Natural killer cell (primary cell): ENCODE measurements around the gene ANGPTL4. TPM values are rescaled to one million over a fixed set of nuclear protein-coding genes. Genes with fewer than 3 reads are reported as not detected.
"Not testable (repeated sequence)": the region's sequence is repeated elsewhere in the genome, so short reads cannot be mapped to it uniquely, and the experiment has no call there.

Experiments
- ATAC-seq, 3 donors: fragments of 150-1000 bp in 2 of 3; fragments of 200-7000 bp in 1 of 3; cut with Tn5 transposase; 1 replicate in 1 of 3; 2 replicates in 2 of 3; pipeline ENCODE4 v1.10.0; 2021; ENCODE audit warnings: mild to moderate bottlenecking in 2 of 3, moderate library complexity in 2 of 3
- DNase-seq, 2 donors: peaks; one replicate each; pipeline versions ENCODE4 v3.0.0 to v3.0.0-alpha.2; 2013 to 2021; ENCODE audit warnings: mixed read lengths in 1 of 2
- H3K27ac ChIP-seq: one replicate; pipeline ENCODE4 v1.5.1; 2013; ENCODE audit warnings: mild to moderate bottlenecking, low read length
- H3K27me3 ChIP-seq: one replicate; pipeline ENCODE4 v1.6.1; 2013; ENCODE audit warnings: low read length; ENCODE audit not compliant: control insufficient read depth, insufficient read depth
- H3K36me3 ChIP-seq: one replicate; pipeline ENCODE4 v1.6.1; 2013; ENCODE audit warnings: low read length; ENCODE audit not compliant: control insufficient read depth, insufficient read depth
- H3K4me1 ChIP-seq: one replicate; pipeline ENCODE4 v1.6.1; 2013; ENCODE audit warnings: low read length; ENCODE audit not compliant: control insufficient read depth, insufficient read depth
- H3K4me3 ChIP-seq: one replicate; pipeline ENCODE4 v1.5.1; 2013; ENCODE audit warnings: low read length
- H3K9me3 ChIP-seq: one replicate; pipeline ENCODE4 v1.6.1; 2013; ENCODE audit warnings: low read length; ENCODE audit not compliant: control insufficient read depth, insufficient read depth
- H3K27ac Mint-ChIP-seq, 2 donors: one replicate each; pipeline ENCODE4 v1.8.0; 2022; ENCODE audit warnings: mild to moderate bottlenecking in 2 of 2, mixed read lengths in 2 of 2, moderate library complexity in 1 of 2
- H3K27me3 Mint-ChIP-seq, 2 donors: one replicate each; pipeline ENCODE4 v1.8.0; 2022; ENCODE audit warnings: low read depth in 2 of 2, mixed read lengths in 2 of 2
- H3K36me3 Mint-ChIP-seq: one replicate; pipeline ENCODE4 v1.8.0; 2022; ENCODE audit warnings: mixed read lengths
- H3K4me1 Mint-ChIP-seq, 2 donors: one replicate each; pipeline ENCODE4 v1.8.0; 2022; ENCODE audit warnings: mixed read lengths in 2 of 2
- H3K4me3 Mint-ChIP-seq: one replicate; pipeline ENCODE4 v1.8.0; 2022; ENCODE audit warnings: mild to moderate bottlenecking, moderate library complexity, mixed read lengths
- H3K9me3 Mint-ChIP-seq, 2 donors: one replicate each; pipeline ENCODE4 v1.8.0; 2022; ENCODE audit warnings: mixed read lengths in 2 of 2
- WGBS: methylation state at CpG from one replicate; pipeline ENCODE4 v1.1.7; 2013; ENCODE audit warnings: missing lambda C conversion rate; ENCODE audit not compliant: insufficient coverage; 5-methylcytosine and 5-hydroxymethylcytosine counted together
- intact Hi-C: fragments of 100-400 bp; cut with micrococcal nuclease; formaldehyde crosslinking; loops from one replicate; pipeline ENCODE4 v1.14.2; 2022
- total RNA-seq, 4 donors: library from RNA; stranded (reverse); fragments of 120-200 nt in 1 of 4; gene quantifications; one replicate each; pipeline versions ENCODE4 v1.2.3 to v1.2.4, GENCODE V29; 2013 to 2022
- TF ChIP-seq, protein P1 (sequence below): fragments of 200-600 bp; IDR thresholded peaks from one replicate; pipeline ENCODE4 v1.8.0; 2022; ENCODE audit warnings: antibody characterized with exemption

Gene ANGPTL4
- total RNA-seq, 3 donors from 2014 or later (not counting 1 experiment from before 2014, with no cell fraction given), result not detected

DNA sequence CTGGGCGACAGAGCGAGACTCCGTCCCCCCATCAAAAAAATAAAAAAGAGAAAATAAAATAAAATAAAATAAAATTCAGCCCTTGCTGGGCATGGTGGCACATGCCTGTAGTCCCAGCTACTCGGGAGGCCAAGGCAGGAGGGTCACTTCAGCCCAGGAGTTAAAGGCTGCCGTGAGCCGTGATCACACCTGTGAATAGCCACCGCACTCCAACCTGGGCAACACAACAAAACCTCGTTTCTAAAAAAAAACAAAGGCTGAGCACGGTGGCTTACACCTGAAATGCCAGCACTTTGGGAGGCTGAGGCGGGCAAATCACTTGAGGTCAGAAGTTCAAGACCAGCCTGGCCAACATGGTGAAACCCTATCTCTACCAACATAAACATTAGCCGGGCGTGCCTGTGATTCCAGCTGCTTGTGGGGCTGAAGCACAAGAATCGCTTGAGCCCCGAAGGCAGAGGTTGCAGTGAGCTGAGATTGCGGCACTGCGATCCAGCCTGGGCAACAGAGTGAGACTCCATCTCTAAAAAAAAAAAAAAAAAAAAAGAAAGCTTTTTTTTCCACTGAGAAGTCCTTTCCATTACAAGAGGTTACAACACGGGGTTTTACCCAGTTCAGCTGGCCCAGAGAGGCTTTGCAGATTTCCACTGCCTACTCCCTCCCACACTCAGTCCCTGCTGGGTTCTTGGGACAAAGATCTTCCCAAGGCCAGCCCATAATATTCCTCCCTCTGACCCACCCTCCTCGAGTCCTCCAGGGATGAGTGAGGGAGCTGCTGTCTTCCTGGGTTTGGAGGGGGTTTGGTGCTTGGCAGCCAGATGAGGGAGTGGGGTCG lies 6.4 kb downstream of the ANGPTL4 start:
- TF ChIP-seq, protein P1, sequence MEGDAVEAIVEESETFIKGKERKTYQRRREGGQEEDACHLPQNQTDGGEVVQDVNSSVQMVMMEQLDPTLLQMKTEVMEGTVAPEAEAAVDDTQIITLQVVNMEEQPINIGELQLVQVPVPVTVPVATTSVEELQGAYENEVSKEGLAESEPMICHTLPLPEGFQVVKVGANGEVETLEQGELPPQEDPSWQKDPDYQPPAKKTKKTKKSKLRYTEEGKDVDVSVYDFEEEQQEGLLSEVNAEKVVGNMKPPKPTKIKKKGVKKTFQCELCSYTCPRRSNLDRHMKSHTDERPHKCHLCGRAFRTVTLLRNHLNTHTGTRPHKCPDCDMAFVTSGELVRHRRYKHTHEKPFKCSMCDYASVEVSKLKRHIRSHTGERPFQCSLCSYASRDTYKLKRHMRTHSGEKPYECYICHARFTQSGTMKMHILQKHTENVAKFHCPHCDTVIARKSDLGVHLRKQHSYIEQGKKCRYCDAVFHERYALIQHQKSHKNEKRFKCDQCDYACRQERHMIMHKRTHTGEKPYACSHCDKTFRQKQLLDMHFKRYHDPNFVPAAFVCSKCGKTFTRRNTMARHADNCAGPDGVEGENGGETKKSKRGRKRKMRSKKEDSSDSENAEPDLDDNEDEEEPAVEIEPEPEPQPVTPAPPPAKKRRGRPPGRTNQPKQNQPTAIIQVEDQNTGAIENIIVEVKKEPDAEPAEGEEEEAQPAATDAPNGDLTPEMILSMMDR, result no peak
- Histone ChIP-seq H3K9me3 (no peaks in the 10 kb centered on the region), H3K27me3 (peaks cover 3% of the 10 kb centered on the region), H3K27ac (no peak overlapping the region), H3K36me3 (no peaks in the 10 kb centered on the region), H3K4me1 (no peaks in the 10 kb centered on the region), H3K4me3 (no peak overlapping the region)
- Mint-ChIP-seq H3K27me3 (peaks cover 6 to 15% of the 10 kb centered on the region in 2 donors), H3K9me3 (no peaks in the 10 kb centered on the region), H3K27ac (no peak overlapping the region), H3K36me3 (no peaks in the 10 kb centered on the region), H3K4me3 (no peak overlapping the region), H3K4me1 (peaks cover 0 to 3% of the 10 kb centered on the region in 2 donors)
- intact Hi-C loops, result no loop called here
- 88% methylated on average over 16 of the region's 19 CpGs for WGBS
- ATAC-seq (no peak), DNase-seq (no peak)

DNA sequence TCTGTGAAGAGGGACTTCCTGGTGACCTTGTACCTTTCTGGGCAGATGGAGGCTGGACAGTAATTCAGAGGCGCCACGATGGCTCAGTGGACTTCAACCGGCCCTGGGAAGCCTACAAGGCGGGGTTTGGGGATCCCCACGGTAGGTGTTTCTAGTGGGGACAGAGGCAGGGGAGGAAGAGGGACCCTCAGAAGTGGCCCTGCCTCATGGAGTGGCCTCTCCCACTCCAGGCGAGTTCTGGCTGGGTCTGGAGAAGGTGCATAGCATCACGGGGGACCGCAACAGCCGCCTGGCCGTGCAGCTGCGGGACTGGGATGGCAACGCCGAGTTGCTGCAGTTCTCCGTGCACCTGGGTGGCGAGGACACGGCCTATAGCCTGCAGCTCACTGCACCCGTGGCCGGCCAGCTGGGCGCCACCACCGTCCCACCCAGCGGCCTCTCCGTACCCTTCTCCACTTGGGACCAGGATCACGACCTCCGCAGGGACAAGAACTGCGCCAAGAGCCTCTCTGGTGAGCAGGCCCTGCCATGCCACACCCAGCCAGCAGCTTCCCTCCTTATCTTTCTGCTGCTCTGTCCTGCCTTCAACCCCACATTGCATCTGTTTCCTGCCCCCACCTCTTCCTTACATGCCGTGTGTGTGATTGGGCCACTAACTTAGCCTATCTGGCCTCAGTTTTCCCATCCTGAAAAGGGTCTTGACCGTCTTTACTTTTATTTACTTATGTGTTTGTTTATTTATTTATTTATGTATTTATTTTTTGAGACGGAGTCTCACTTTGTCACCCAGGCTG lies 7.3 kb downstream of the ANGPTL4 start:
- 86% methylated on average over 26 of the region's 28 CpGs for WGBS
- no peaks in the 10 kb centered on the region for H3K36me3 Mint-ChIP-seq
- no peaks in the 10 kb centered on the region for H3K36me3 ChIP-seq
- H3K4me1 Mint-ChIP-seq, result no peaks in the 10 kb centered on the region
- H3K9me3 Mint-ChIP-seq, result no peaks in the 10 kb centered on the region
- TF ChIP-seq, protein P1, result no peak
- no peaks in the 10 kb centered on the region for H3K4me1 ChIP-seq
- H3K27me3 Mint-ChIP-seq, result peaks cover 0 to 11% of the 10 kb centered on the region in 2 donors
- H3K27ac ChIP-seq, result no peak overlapping the region
- no peak for DNase-seq
- H3K4me3 Mint-ChIP-seq, result no peak overlapping the region
- no peaks in the 10 kb centered on the region for H3K9me3 ChIP-seq
- intact Hi-C loops, result no loop called here
- H3K27me3 ChIP-seq, result peaks cover 3% of the 10 kb centered on the region
- no peak for ATAC-seq
- H3K27ac Mint-ChIP-seq, result no peak overlapping the region
- H3K4me3 ChIP-seq, result no peak overlapping the region

DNA sequence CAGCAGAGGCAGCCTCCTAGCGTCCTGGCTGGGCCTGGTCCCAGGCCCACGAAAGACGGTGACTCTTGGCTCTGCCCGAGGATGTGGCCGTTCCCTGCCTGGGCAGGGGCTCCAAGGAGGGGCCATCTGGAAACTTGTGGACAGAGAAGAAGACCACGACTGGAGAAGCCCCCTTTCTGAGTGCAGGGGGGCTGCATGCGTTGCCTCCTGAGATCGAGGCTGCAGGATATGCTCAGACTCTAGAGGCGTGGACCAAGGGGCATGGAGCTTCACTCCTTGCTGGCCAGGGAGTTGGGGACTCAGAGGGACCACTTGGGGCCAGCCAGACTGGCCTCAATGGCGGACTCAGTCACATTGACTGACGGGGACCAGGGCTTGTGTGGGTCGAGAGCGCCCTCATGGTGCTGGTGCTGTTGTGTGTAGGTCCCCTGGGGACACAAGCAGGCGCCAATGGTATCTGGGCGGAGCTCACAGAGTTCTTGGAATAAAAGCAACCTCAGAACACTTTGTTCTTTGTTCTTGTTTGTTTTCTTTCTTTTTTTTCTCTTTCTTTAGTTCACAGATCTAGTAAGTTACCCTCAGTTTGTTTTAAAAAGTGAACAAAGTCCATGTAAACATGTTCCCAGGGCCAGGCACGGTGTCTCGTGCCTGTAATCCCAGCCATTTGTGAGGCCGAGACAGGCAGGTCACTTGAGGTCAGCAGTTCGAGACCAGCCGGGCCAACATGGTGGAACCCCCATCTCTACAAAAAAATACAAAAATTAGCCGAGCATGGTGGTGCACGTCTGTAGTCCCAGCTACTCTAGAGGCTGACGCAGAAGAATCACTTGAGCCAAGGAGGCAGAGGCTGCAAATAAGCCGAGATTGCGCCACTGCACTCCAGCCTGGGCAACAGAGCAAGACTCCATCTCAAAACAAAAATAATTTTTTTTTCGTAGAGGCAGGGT lies 10.2 kb downstream of the ANGPTL4 start:
- H3K4me3 Mint-ChIP-seq, result no peak overlapping the region
- no peaks in the 10 kb centered on the region for H3K9me3 ChIP-seq
- H3K27me3 Mint-ChIP-seq, result no peaks in the 10 kb centered on the region
- no peak for ATAC-seq
- no peaks in the 10 kb centered on the region for H3K36me3 ChIP-seq
- intact Hi-C loops, result no loop called here
- no peaks in the 10 kb centered on the region for H3K27me3 ChIP-seq
- no peak overlapping the region for H3K27ac ChIP-seq
- peaks cover 3% of the 10 kb centered on the region for H3K4me1 ChIP-seq
- WGBS, result 92% methylated on average over 26 of the region's 26 CpGs
- no peaks in the 10 kb centered on the region for H3K4me1 Mint-ChIP-seq
- H3K4me3 ChIP-seq, result no peak overlapping the region
- no peak for DNase-seq
- TF ChIP-seq, protein P1, result no peak
- no peak overlapping the region for H3K27ac Mint-ChIP-seq
- no peaks in the 10 kb centered on the region for H3K9me3 Mint-ChIP-seq
- no peaks in the 10 kb centered on the region for H3K36me3 Mint-ChIP-seq

DNA sequence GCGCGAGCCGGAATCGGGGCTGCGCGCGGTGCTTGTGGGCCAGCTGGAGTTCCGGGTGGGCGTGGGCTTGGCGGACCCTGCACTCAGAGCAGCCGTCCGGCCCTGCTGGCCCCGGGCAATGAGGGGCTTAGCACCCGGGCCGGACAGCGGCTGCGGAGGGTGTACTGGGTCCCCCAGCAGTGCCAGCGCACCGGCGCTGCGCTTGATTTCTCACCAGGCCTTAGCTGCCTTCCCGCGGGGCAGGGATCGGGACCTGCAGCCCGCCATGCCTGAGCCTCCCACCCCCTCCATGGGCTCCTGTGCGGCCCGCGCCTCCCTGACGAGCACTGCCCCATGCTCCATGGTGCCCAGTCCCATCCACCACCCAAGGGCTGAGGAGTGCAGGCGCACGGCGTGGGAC lies 11.8 kb downstream of the ANGPTL4 start:
- H3K4me3 Mint-ChIP-seq, H3K9me3 Mint-ChIP-seq, H3K36me3 ChIP-seq, H3K36me3 Mint-ChIP-seq, intact Hi-C loops, H3K27ac ChIP-seq, H3K27ac Mint-ChIP-seq, H3K4me1 ChIP-seq, H3K9me3 ChIP-seq, H3K4me1 Mint-ChIP-seq, H3K27me3 ChIP-seq, H3K4me3 ChIP-seq, H3K27me3 Mint-ChIP-seq, ATAC-seq, DNase-seq: not testable (repeated sequence)
- 97% methylated on average over 32 of the region's 32 CpGs for WGBS

DNA sequence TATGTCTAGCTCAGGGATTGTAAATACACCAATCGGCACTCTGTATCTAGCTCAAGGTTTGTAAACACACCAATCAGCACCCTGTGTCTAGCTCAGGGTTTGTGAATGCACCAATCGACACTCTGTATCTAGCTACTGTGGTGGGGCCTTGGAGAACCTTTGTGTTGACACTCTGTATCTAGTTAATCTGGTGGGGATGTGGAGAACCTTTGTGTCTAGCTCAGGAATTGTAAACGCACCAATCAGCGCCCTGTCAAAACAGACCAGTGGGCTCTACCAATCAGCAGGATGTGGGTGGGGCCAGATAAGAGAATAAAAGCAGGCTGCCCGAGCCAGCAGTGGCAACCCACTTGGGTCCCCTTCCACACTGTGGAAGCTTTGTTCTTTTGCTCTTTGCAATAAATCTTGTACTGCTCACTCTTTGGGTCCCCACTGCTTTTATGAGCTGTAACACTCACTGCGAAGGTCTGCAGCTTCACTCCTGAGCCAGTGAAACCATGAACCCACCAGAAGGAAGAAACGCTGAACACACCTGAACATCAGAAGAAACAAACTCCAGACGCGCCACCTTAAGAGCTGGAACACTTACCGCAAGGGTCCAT lies 12.5 kb downstream of the ANGPTL4 start:
- WGBS, result 94% methylated on average over 9 of the region's 10 CpGs
- H3K36me3 Mint-ChIP-seq, H3K36me3 ChIP-seq, H3K9me3 ChIP-seq, H3K27me3 ChIP-seq, DNase-seq, H3K9me3 Mint-ChIP-seq, H3K27ac Mint-ChIP-seq, ATAC-seq, H3K4me1 ChIP-seq, H3K4me3 ChIP-seq, H3K4me3 Mint-ChIP-seq, H3K27me3 Mint-ChIP-seq, H3K4me1 Mint-ChIP-seq, intact Hi-C loops, H3K27ac ChIP-seq: not testable (repeated sequence)
